ENCODE measurements around the gene RWDD1.

GRCh38 chr6:116522896-116523295 is 48.4 kb upstream of the RWDD1 start:
- TF ChIP-seq CTCF (IDR thresholded peaks at IDR 0.05 in 8 of 11, conservative IDR thresholded peaks at IDR 0.05 in 3 of 11) (no peak), POLR2A (IDR thresholded peaks at IDR 0.05) (no peak)
